OCI-LY3 (cell line): ENCODE measurements around the gene CISH.

Experiments
- CTCF ChIP-seq: fragments of 200-600, 300-600 bp; sonication (generic); IDR thresholded peaks from 2 replicates; pipeline ENCODE4 v1.5.1; 2014; ENCODE audit warnings: antibody characterized with exemption, low read length, low read depth
- EZH2phosphoT487 ChIP-seq: fragments of 200-600 bp; shearing (Covaris generic); IDR thresholded peaks from 2 replicates; pipeline ENCODE4 v1.6.1; 2018; ENCODE audit warnings: antibody characterized with exemption, mixed run types, low read depth

- TF ChIP-seq EZH2phosphoT487 (no peak), CTCF (no peak)
Measured at GRCh38 chr3:50605901-50606326, 5.7 kb downstream of the CISH start.
